Neural cell (in vitro differentiated cells): ENCODE measurements around the gene SYMPK. TPM values are rescaled to one million over a fixed set of nuclear protein-coding genes. Genes with fewer than 3 reads are reported as not detected.

ENCODE experiments used
- H2AFZ ChIP-seq: fragments of 200-600, 300-800 bp; sonication (generic), shearing (Covaris generic); 2 replicates; pipeline ENCODE4 v1.6.0; 2014; ENCODE audit warnings: low read depth, mild to moderate bottlenecking, antibody characterized with exemption, low read length, moderate library complexity
- H3F3A ChIP-seq: fragments of 200-600 bp; shearing (Covaris generic); 2 replicates; pipeline ENCODE4 v1.6.1; 2016; ENCODE audit warnings: mild to moderate bottlenecking, moderate library complexity, mixed read lengths, antibody characterized with exemption, low read length; ENCODE audit not compliant: insufficient read depth, poor library complexity, severe bottlenecking
- H3K27ac ChIP-seq: fragments of 200-600, 300-800 bp; sonication (generic), shearing (Covaris generic); 2 replicates; pipeline ENCODE4 v1.5.1; 2014; ENCODE audit warnings: mild to moderate bottlenecking, low read length, moderate library complexity
- H3K27me3 ChIP-seq: fragments of 300-800, 200-600 bp; sonication (generic), shearing (Covaris generic); 2 replicates; pipeline ENCODE4 v1.6.0; 2014; ENCODE audit warnings: mild to moderate bottlenecking, low read depth, low read length, moderate library complexity; ENCODE audit not compliant: insufficient read depth
- H3K36me3 ChIP-seq: fragments of 300-800, 200-600 bp; sonication (generic), shearing (Covaris generic); 2 replicates; pipeline ENCODE4 v1.5.1; 2014; ENCODE audit warnings: mild to moderate bottlenecking, antibody characterized with exemption, low read length, moderate library complexity; ENCODE audit not compliant: insufficient read depth
- H3K4me2 ChIP-seq: fragments of 300-800, 200-600 bp; sonication (generic), shearing (Covaris generic); 2 replicates; pipeline ENCODE4 v1.6.0; 2014; ENCODE audit warnings: mild to moderate bottlenecking, low read length
- H3K4me3 ChIP-seq: fragments of 300-800, 200-600 bp; sonication (generic), shearing (Covaris generic); 2 replicates; pipeline ENCODE4 v1.5.1; 2014; ENCODE audit warnings: mild to moderate bottlenecking, low read length, moderate library complexity
- H3K79me2 ChIP-seq: fragments of 200-600 bp; shearing (Covaris generic); replicated peaks from 2 replicates; pipeline ENCODE4 v1.6.0; 2014; ENCODE audit warnings: mild to moderate bottlenecking, low read length, moderate library complexity; ENCODE audit not compliant: insufficient read depth
- H3K9ac ChIP-seq: fragments of 300-800, 200-600 bp; sonication (generic), shearing (Covaris generic); 2 replicates; pipeline ENCODE4 v1.6.1; 2016; ENCODE audit warnings: mild to moderate bottlenecking, low read length, mixed read lengths
- H3K9me2 ChIP-seq: fragments of 200-600 bp; shearing (Covaris generic); 2 replicates; pipeline ENCODE4 v1.6.1; 2016; ENCODE audit warnings: mild to moderate bottlenecking, low read length, mixed read lengths; ENCODE audit not compliant: insufficient read depth
- H3K9me3 ChIP-seq: fragments of 200-600, 300-800 bp; sonication (generic), shearing (Covaris generic); 2 replicates; pipeline ENCODE4 v1.6.1; 2016; ENCODE audit warnings: mild to moderate bottlenecking, mixed run types, low read length, moderate library complexity, mixed read lengths
- H4K20me1 ChIP-seq: fragments of 200-600 bp; shearing (Covaris generic); 2 replicates; pipeline ENCODE4 v1.6.1; 2016; ENCODE audit warnings: mild to moderate bottlenecking, mixed run types; ENCODE audit not compliant: insufficient read depth
- EZH2 ChIP-seq: fragments of 200-600, 300-800 bp; shearing (Covaris generic), sonication (generic); IDR thresholded peaks from 2 replicates; pipeline ENCODE4 v1.6.1; 2014; ENCODE audit warnings: antibody characterized with exemption, low read length, borderline replicate concordance, mild to moderate bottlenecking; ENCODE audit not compliant: insufficient read depth, poor library complexity, severe bottlenecking
- MXI1 ChIP-seq: fragments of 450-650 bp; conservative IDR thresholded peaks from 2 replicates; pipeline ENCODE4 v1.6.1; 2014; ENCODE audit warnings: antibody characterized with exemption, mild to moderate bottlenecking; ENCODE audit not compliant: poor library complexity, severe bottlenecking
- POLR2AphosphoS5 ChIP-seq: IDR thresholded peaks from 2 replicates; pipeline ENCODE4 v1.6.1; 2012
- RAD21 ChIP-seq: fragments of 450-650 bp; conservative IDR thresholded peaks from 2 replicates; pipeline ENCODE4 v1.6.1; 2014; ENCODE audit warnings: antibody characterized with exemption, mild to moderate bottlenecking, moderate library complexity
- SMC3 ChIP-seq: fragments of 450-650 bp; conservative IDR thresholded peaks from 2 replicates; pipeline ENCODE4 v1.6.1; 2014; ENCODE audit warnings: antibody characterized with exemption, mild to moderate bottlenecking, moderate library complexity; ENCODE audit not compliant: poor library complexity
- TAF1 ChIP-seq: IDR thresholded peaks from 2 replicates; pipeline ENCODE4 v1.6.1; 2012; ENCODE audit warnings: low read depth
- polyA plus RNA-seq: library from polyadenylated mRNA; depleted of rRNA; stranded (reverse); fragments of >200 nt; gene quantifications from 2 replicates; pipeline ENCODE4 v1.2.3, GENCODE V29; 2014
- TF ChIP-seq, protein P1 (sequence below): IDR thresholded peaks from 2 replicates; pipeline ENCODE4 v1.6.1; 2012; ENCODE audit warnings: borderline replicate concordance

SYMPK gene
- polyA plus RNA-seq, 1 donor from 2014 or later: 22.2 TPM

GRCh38 chr19:45767881-45768654, 94.9 kb downstream of the SYMPK start:
- Histone ChIP-seq H3F3A (no peaks in the 10 kb centered on the region), H4K20me1 (no peaks in the 10 kb centered on the region), H3K4me2 (no peak overlapping the region), H3K36me3 (no peaks in the 10 kb centered on the region), H2AFZ (no peak overlapping the region), H3K9me2 (no peaks in the 10 kb centered on the region), H3K9me3 (no peaks in the 10 kb centered on the region), H3K4me3 (peak overlapping the region; percentile 68), H3K9ac (peak overlapping the region; percentile 38), H3K79me2 (no peaks in the 10 kb centered on the region), H3K27ac (no peak overlapping the region), H3K27me3 (peaks cover 22% of the 10 kb centered on the region)
- TF ChIP-seq RAD21 (no peak), POLR2AphosphoS5 (peak; percentile 39), SMC3 (no peak), MXI1 (peak; percentile 58), EZH2 (no peak)
- TF ChIP-seq, protein P1, sequence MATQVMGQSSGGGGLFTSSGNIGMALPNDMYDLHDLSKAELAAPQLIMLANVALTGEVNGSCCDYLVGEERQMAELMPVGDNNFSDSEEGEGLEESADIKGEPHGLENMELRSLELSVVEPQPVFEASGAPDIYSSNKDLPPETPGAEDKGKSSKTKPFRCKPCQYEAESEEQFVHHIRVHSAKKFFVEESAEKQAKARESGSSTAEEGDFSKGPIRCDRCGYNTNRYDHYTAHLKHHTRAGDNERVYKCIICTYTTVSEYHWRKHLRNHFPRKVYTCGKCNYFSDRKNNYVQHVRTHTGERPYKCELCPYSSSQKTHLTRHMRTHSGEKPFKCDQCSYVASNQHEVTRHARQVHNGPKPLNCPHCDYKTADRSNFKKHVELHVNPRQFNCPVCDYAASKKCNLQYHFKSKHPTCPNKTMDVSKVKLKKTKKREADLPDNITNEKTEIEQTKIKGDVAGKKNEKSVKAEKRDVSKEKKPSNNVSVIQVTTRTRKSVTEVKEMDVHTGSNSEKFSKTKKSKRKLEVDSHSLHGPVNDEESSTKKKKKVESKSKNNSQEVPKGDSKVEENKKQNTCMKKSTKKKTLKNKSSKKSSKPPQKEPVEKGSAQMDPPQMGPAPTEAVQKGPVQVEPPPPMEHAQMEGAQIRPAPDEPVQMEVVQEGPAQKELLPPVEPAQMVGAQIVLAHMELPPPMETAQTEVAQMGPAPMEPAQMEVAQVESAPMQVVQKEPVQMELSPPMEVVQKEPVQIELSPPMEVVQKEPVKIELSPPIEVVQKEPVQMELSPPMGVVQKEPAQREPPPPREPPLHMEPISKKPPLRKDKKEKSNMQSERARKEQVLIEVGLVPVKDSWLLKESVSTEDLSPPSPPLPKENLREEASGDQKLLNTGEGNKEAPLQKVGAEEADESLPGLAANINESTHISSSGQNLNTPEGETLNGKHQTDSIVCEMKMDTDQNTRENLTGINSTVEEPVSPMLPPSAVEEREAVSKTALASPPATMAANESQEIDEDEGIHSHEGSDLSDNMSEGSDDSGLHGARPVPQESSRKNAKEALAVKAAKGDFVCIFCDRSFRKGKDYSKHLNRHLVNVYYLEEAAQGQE: no peak

GRCh38 chr19:45767410-45767880, 95.5 kb downstream of the SYMPK start:
- Histone ChIP-seq H3K9me3 (no peaks in the 10 kb centered on the region), H2AFZ (no peak overlapping the region), H3F3A (no peaks in the 10 kb centered on the region), H3K9me2 (no peaks in the 10 kb centered on the region), H3K9ac (peak overlapping the region; percentile 38), H3K36me3 (no peaks in the 10 kb centered on the region), H3K4me3 (peak overlapping the region; percentile 68), H3K27ac (no peak overlapping the region), H3K27me3 (peaks cover 22% of the 10 kb centered on the region), H3K79me2 (no peaks in the 10 kb centered on the region), H3K4me2 (no peak overlapping the region), H4K20me1 (no peaks in the 10 kb centered on the region)
- TF ChIP-seq MXI1 (no peak), RAD21 (no peak)

DNA sequence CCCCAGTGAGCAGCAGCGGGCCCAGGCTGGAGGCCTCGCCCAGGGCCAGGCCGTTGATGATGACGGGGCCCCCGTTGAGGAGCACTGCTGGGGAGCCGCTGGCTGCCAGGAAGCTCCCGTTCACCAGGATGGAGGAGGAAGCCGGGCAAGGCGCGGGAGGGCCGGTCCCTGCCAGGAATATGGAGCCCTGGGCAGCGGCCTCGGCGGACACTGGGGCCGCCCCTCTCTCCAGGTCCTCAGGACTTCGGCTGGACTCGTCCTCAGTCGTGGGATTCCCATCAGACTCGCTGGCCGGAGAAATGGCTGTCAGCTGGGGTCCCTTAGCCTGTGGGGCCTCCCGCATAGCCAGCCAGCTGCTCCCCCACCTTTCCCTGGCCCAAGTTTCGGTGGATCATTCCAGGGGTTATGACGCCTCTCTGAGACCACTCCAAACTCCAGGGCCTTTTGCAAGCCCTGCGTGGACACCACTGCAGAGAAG, 96.0 kb downstream of the SYMPK start:
- no peak for TF ChIP-seq EZH2
- no peak for TF ChIP-seq TAF1
- no peak for TF ChIP-seq POLR2AphosphoS5
- no peak for TF ChIP-seq SMC3
- no peak for TF ChIP-seq MXI1
- no peaks in the 10 kb centered on the region for H3K36me3 ChIP-seq
- no peak overlapping the region for H3K27ac ChIP-seq
- H3K27me3 ChIP-seq: peaks cover 22% of the 10 kb centered on the region
- H3K4me3 ChIP-seq: no peak overlapping the region
- no peaks in the 10 kb centered on the region for H3K9me2 ChIP-seq
- H2AFZ ChIP-seq: no peak overlapping the region
- no peaks in the 10 kb centered on the region for H3F3A ChIP-seq
- no peaks in the 10 kb centered on the region for H4K20me1 ChIP-seq
- no peak overlapping the region for H3K9ac ChIP-seq
- no peaks in the 10 kb centered on the region for H3K9me3 ChIP-seq
- no peaks in the 10 kb centered on the region for H3K79me2 ChIP-seq
- H3K4me2 ChIP-seq: no peak overlapping the region
